ENCODE measurements around the gene CEP76.

The CEP76 gene

DNA sequence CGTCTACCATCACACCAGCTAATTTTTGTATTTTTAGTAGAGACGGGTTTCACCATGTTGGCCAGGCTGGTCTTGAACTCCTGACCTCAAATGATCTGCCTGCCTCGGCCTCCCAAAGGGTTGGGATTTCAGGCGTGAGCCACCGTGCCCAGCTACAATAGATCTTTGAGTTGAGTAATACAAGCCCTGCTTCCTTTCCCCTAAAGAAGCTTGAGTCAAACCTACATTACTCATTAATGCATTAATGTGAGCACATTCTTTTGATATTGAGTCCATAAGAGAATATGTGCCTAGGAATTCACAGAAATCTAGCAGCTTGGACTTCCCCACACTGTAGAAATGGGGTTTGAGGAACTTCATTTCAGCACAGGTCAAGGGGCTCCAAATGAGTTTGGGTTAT lies 39.9 kb upstream of the CEP76 start:
- in situ Hi-C loops (cut with HindIII; ENCODE audit: low pct_unique_long_range_greater_than_20kb, low sequenced_read_pairs), result no loop called here
- no peak for TF ChIP-seq JUND (IDR thresholded peaks at IDR 0.05; ENCODE audit: low read depth)
- DNase-seq (ENCODE audit: low read depth in 1 of 2, low spot score in 1 of 2), result no peak

DNA sequence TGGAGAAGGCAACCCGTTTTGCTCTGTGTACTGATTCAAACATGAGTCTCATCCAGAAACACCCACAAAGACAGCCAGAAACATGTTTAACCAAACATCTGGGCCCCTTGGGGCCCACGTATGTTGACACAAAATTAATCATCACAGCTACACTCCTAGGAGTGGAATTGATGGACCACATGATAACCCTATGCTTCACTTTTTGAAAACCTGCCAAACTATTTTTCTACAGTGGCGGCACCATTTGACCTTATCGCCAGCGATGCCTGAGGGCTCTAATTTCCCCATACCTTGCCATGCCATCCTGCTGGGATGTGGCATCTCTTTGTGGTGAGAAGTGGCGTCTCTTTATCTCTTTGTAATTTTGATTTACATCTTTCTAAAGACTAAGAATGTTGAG lies 38.8 kb upstream of the CEP76 start:
- in situ Hi-C loops (cut with HindIII; ENCODE audit: low pct_unique_long_range_greater_than_20kb, low sequenced_read_pairs), result no loop called here
- DNase-seq (ENCODE audit: low read depth in 1 of 2, low spot score in 1 of 2), result peak in 1 of 2 experiments; percentile 20

GRCh38 chr18:12737243-12737902 lies 34.9 kb upstream of the CEP76 start:
- TF ChIP-seq JUND (IDR thresholded peaks at IDR 0.05; ENCODE audit: low read depth), result no peak
- DNase-seq (ENCODE audit: low read depth in 1 of 2, low spot score in 1 of 2), result no peak
- in situ Hi-C loops (cut with HindIII; ENCODE audit: low pct_unique_long_range_greater_than_20kb, low sequenced_read_pairs), result no loop called here

More for the DNA sequence above, 38.8 kb upstream of the CEP76 start:
- TF ChIP-seq JUND (IDR thresholded peaks at IDR 0.05; ENCODE audit: low read depth), result no peak

DNA sequence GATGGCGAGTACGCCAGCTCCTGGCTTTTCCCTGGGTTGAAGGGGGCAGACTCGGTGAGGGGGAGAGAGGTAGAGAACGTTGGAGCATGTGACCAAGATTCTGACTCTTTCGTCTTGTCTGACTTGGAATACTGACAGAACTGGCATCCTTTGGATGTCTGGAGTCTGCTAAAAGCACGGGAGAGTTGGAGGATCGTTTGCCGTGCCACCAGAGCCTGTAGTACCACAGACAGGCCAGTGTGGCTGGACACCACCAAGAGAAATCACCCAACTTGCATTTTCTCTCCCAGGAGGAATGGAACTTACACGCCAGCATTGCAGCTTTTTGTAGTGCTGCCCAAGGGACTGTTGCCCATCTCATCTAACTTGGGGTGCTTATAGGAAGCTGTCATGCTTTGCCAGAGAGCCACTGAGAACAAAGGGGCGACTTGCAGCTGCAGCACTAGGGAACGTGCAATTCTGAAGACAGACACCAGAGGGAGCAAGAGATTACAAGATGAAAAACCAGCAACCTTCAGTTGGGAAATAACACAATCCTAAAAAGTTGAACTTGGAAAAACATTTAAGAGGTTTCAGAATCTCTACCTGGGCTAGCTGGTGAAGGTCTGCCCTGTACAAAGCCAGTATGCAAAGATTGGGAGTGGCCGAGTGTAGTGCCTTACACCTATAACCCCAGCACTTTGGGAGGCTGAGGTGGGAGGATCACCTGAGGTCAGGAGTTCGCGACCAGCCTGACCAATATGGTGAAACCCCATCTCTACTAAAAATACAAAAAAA lies 24.4 kb upstream of the CEP76 start:
- DNase-seq (ENCODE audit: low read depth in 1 of 2, low spot score in 1 of 2), result peak; percentile 51 to 67
- in situ Hi-C loops (cut with HindIII; ENCODE audit: low pct_unique_long_range_greater_than_20kb, low sequenced_read_pairs), result no loop called here

GRCh38 chr18:12726331-12726730 lies 23.8 kb upstream of the CEP76 start:
- no peak for DNase-seq (ENCODE audit: low read depth in 1 of 2, low spot score in 1 of 2)
- in situ Hi-C loops (cut with HindIII; ENCODE audit: low pct_unique_long_range_greater_than_20kb, low sequenced_read_pairs), result no loop called here
- TF ChIP-seq JUND (IDR thresholded peaks at IDR 0.05; ENCODE audit: low read depth), result no peak

More for the DNA sequence above, 24.4 kb upstream of the CEP76 start:
- no peak for TF ChIP-seq JUND (IDR thresholded peaks at IDR 0.05; ENCODE audit: low read depth)

GRCh38 chr18:12722731-12723130 lies 20.2 kb upstream of the CEP76 start:
- in situ Hi-C loops (cut with HindIII; ENCODE audit: low pct_unique_long_range_greater_than_20kb, low sequenced_read_pairs), result no loop called here
- no peak for DNase-seq (ENCODE audit: low read depth in 1 of 2, low spot score in 1 of 2)
- no peak for TF ChIP-seq JUND (IDR thresholded peaks at IDR 0.05; ENCODE audit: low read depth)

GRCh38 chr18:12721495-12722275 lies 19.2 kb upstream of the CEP76 start:
- no peak for TF ChIP-seq JUND (IDR thresholded peaks at IDR 0.05; ENCODE audit: low read depth)
- in situ Hi-C loops (cut with HindIII; ENCODE audit: low pct_unique_long_range_greater_than_20kb, low sequenced_read_pairs), result no loop called here

DNA sequence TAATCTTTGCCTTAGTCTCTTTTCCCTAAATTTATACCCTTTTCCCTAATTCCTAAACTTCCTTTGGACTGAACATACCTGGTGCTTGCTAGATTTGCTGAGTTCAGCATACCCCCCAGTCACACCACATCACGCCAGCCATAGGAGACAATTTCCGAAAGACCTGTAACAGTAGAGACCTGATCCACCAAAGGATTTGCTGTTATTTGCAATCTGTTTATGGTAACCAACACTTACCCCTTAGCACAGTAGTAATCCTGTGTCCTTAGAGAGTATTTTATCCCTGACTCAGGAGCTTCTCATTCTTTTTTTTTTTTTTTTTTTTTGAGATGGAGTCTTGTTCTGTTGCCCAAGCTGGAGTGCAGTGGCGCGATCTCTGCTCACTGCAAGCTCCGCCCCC lies 8.9 kb upstream of the CEP76 start:
- no peak for DNase-seq (ENCODE audit: low read depth in 1 of 2, low spot score in 1 of 2)
- in situ Hi-C loops (cut with HindIII; ENCODE audit: low pct_unique_long_range_greater_than_20kb, low sequenced_read_pairs), result no loop called here
- TF ChIP-seq JUND (IDR thresholded peaks at IDR 0.05; ENCODE audit: low read depth), result no peak

More at GRCh38 chr18:12721495-12722275, 19.2 kb upstream of the CEP76 start:
- DNase-seq (ENCODE audit: low read depth in 1 of 2, low spot score in 1 of 2), result no peak

DNA sequence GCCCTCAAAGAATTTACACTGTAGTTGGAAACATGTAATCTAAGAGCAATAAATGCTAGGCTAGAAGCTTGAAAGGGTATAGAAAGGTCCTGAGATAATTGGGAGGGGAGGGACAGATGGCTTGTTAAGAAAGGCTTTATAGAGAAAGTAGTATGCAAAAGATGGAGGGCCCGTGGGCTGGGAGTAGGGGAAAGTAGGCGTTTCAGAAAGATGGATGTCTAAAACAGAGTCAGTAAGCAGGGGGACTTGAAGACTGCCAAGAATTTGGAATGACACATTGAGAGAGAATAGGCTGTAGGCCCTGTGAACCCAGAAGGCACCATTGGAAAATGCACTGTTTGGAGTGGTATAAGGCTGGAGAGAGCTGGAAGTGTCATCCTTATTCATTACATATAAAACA lies 1.1 kb upstream of the CEP76 start:
- no peak for TF ChIP-seq JUND (IDR thresholded peaks at IDR 0.05; ENCODE audit: low read depth)
- in situ Hi-C loops (cut with HindIII; ENCODE audit: low pct_unique_long_range_greater_than_20kb, low sequenced_read_pairs), result no loop called here
- no peak for DNase-seq (ENCODE audit: low read depth in 1 of 2, low spot score in 1 of 2)

- TF ChIP-seq JUND (IDR thresholded peaks at IDR 0.05; ENCODE audit: low read depth), result no peak
- DNase-seq (ENCODE audit: low read depth in 1 of 2, low spot score in 1 of 2), result no peak
- in situ Hi-C loops (cut with HindIII; ENCODE audit: low pct_unique_long_range_greater_than_20kb, low sequenced_read_pairs), result no loop called here
Observed at GRCh38 chr18:12703096-12703567, 609 bp upstream of the CEP76 start.

- TF ChIP-seq JUND (IDR thresholded peaks at IDR 0.05; ENCODE audit: low read depth), result no peak
- in situ Hi-C loops (cut with HindIII; ENCODE audit: low pct_unique_long_range_greater_than_20kb, low sequenced_read_pairs), result no loop called here
- DNase-seq (ENCODE audit: low read depth in 1 of 2, low spot score in 1 of 2), result no peak
Observed at GRCh38 chr18:12701161-12701560, 1.4 kb downstream of the CEP76 start.

DNA sequence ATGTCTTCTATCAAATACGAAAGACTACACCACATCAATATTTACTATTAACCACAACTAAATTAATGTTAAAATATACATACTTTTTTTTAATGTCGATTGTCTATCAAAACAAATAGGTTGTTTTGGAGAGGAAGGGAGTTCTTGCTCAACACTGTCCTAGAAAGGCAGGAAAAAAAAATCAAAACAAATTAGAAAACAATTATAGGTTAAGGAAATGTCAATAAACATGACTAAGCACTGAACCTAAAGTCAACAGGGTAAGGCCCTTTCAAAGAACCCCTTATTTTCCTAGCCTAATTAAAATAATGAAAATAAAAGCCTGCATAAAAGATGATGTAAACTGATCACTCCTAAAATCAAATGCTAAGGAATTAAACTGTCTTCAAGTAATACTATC lies 2.8 kb downstream of the CEP76 start:
- TF ChIP-seq JUND (IDR thresholded peaks at IDR 0.05; ENCODE audit: low read depth), result no peak
- in situ Hi-C loops (cut with HindIII; ENCODE audit: low pct_unique_long_range_greater_than_20kb, low sequenced_read_pairs), result no loop called here
- no peak for DNase-seq (ENCODE audit: low read depth in 1 of 2, low spot score in 1 of 2)

DNA sequence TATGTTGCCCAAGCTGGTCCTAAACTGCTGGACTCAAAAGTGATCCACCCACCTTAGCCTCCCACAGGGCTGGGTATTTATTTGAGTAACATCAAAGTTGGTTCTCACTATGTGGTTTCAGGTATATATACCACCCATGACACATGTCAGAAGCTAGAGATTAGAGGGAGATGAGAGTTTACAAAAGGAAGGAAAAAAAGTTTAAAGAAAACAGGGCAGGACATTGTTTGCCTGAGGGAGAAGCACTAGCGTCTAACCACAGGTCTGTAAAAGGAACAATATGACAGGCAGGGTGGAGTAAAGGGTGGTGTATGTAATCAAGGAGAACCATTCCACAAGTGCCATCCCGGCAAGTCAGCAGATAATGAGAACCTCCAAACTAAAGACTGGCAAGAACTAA lies 8.5 kb downstream of the CEP76 start:
- in situ Hi-C loops (cut with HindIII; ENCODE audit: low pct_unique_long_range_greater_than_20kb, low sequenced_read_pairs), result no loop called here
- DNase-seq (ENCODE audit: low read depth in 1 of 2, low spot score in 1 of 2), result no peak
- no peak for TF ChIP-seq JUND (IDR thresholded peaks at IDR 0.05; ENCODE audit: low read depth)

Data from T47D (cell line).